Measurements from ENCODE around the gene KCNA2.

The KCNA2 gene

DNA sequence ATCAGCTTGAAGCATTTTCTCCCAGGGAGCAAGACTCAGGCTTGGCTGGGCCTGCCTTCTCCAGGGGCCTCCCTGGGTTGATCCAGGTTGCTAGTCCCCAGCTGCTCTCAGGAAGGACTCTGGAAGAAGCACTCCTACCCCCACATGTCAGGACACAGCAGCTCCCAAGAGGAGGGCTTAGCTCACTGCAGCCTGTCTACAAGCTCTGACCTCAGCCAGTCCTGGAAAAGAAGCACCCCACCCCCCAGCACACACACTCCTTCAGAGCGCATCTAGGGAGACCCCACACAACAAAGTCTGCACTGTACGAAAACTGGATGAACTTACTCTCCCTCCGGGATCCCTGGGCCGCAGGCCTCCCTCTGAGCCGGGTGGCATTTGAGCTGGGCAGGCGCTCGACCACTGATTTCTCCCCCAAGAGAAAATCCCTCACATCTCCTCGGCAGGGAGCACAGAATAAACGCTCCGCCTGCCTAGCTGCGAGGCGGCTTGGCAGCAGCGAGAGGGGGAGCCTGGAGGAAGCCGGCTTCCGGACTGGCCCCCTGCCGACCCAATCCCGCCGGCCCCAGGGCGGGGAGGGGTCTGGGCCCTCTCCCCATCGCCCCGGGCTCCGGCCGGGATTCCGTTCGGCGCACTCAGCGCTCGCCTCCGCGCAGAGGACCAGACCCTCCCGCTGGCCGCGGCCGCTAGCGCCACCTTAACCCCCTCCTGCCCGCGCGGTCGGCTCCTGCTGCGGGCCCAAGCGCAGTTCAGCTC is at the start of gene KCNA2:
TSS of gene KCNA2 (minus strand) at position 458 of the 756 bp plus-strand sequence. CDS start 1,576 bp downstream, outside the sequence.
- no peaks in the 10 kb centered on the region for H3K9me3 ChIP-seq (ENCODE audit: control insufficient read depth in 2 of 2, low read length in 2 of 2)
- H3K4me3 ChIP-seq (ENCODE audit: low read length in 2 of 2) = peak within 1 kb of the TSS; percentile 83 to 84
- H3K9ac ChIP-seq (ENCODE audit: low read length in 2 of 2) = peak within 1 kb of the TSS; percentile 49 to 55
- H3K4me1 ChIP-seq (ENCODE audit: control insufficient read depth, insufficient read depth, low read length) = peaks cover 24% of the 10 kb centered on the region
- H3K36me3 ChIP-seq (ENCODE audit: control insufficient read depth in 2 of 2, insufficient read depth in 2 of 2, low read length in 2 of 2) = peaks cover 0 to 2% of the 10 kb centered on the region in 2 donors
- H3K27ac ChIP-seq (ENCODE audit: low read length) = peak within 1 kb of the TSS; percentile 37
- H3K27me3 ChIP-seq (ENCODE audit: control insufficient read depth in 1 of 2, insufficient read depth in 2 of 2, low read length in 2 of 2) = peaks cover 32 to 34% of the 10 kb centered on the region in 2 donors

DNA sequence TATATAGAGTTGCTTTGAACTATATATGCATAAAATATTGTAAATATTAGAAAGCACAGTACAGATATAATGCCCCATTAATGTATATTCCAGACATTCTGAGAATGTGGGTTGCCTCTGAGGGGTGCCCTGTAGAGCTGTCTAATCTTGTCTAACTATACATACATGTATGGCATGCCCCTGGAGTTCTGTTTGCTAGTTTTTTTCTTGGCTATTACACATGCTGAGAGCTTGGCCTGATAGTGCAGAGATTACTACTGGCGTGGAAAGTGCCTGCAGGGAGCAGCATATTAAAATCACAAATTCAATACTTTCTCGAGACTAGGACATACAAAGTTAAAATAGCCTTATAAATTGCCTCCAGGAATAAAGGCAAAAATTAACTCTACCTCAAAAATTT is 44.5 kb upstream of the KCNA2 start:
- H3K36me3 ChIP-seq (ENCODE audit: control insufficient read depth in 2 of 2, insufficient read depth in 2 of 2, low read length in 2 of 2) = no peaks in the 10 kb centered on the region
- no peaks in the 10 kb centered on the region for H3K9me3 ChIP-seq (ENCODE audit: control insufficient read depth in 2 of 2, low read length in 2 of 2)
- peaks cover 0 to 5% of the 10 kb centered on the region in 2 donors for H3K27me3 ChIP-seq (ENCODE audit: control insufficient read depth in 1 of 2, insufficient read depth in 2 of 2, low read length in 2 of 2)
- no peak overlapping the region for H3K9ac ChIP-seq (ENCODE audit: low read length in 2 of 2)
- no peak overlapping the region for H3K4me3 ChIP-seq (ENCODE audit: low read length in 2 of 2)
- H3K27ac ChIP-seq (ENCODE audit: low read length) = no peak overlapping the region
- no peaks in the 10 kb centered on the region for H3K4me1 ChIP-seq (ENCODE audit: control insufficient read depth, insufficient read depth, low read length)

DNA sequence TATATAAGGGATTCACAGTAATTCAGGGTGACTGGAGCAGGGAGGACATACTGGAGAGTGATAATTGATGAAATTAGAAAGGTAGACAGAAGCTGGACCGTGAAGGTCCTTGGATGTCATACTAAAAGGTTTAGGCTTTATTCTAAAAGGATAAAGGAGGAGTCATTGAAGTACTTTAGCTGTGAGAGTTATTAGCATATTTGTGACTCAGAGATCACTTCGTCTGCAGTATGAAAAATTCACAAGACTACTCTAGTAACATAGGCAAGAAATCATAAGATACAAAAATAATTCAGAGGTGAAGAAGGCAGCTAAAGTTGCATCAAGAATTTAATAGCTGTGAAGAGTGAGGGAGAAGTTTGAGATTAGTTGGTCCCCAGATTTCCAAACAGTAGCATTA is 42.3 kb upstream of the KCNA2 start:
- Histone ChIP-seq H3K4me3 (ENCODE audit: low read length in 2 of 2) (no peak overlapping the region), H3K9ac (ENCODE audit: low read length in 2 of 2) (no peak overlapping the region), H3K9me3 (ENCODE audit: control insufficient read depth in 2 of 2, low read length in 2 of 2) (no peaks in the 10 kb centered on the region), H3K27ac (ENCODE audit: low read length) (no peak overlapping the region), H3K27me3 (ENCODE audit: control insufficient read depth in 1 of 2, insufficient read depth in 2 of 2, low read length in 2 of 2) (peaks cover 0 to 5% of the 10 kb centered on the region in 2 donors), H3K36me3 (ENCODE audit: control insufficient read depth in 2 of 2, insufficient read depth in 2 of 2, low read length in 2 of 2) (no peaks in the 10 kb centered on the region), H3K4me1 (ENCODE audit: control insufficient read depth, insufficient read depth, low read length) (no peaks in the 10 kb centered on the region)

DNA sequence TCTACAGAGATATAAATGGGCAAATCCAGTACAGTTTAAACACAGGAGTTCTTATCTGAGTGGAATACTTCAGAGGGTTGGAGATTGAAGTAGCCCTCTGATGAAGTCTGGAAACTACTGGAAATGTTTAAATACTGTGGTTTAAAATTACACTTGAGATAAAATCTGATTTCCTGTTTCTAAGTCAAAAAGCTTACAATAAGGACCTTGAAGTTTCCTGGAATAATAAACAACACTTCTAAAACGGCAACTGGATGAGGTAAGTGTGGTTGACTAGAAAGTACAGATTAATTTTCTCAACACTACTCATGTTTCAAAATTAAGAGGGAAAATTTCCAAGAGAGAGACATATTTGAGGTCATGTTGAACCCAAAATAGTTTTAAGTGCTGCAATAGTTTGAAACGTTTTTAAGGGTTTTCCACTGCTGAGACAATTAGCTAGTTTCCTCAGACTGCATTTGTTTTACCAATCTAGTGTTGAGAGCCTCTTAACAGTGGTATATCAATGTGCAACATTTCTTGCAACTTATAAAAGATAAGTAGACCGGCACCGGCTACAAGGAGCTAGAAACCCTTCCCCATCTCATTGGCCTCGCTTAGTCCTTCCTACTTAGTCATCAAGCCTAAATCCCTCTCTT is 41.2 kb upstream of the KCNA2 start:
- no peaks in the 10 kb centered on the region for H3K9me3 ChIP-seq (ENCODE audit: control insufficient read depth in 2 of 2, low read length in 2 of 2)
- no peaks in the 10 kb centered on the region for H3K36me3 ChIP-seq (ENCODE audit: control insufficient read depth in 2 of 2, insufficient read depth in 2 of 2, low read length in 2 of 2)
- H3K9ac ChIP-seq (ENCODE audit: low read length in 2 of 2) = no peak overlapping the region
- no peak overlapping the region for H3K4me3 ChIP-seq (ENCODE audit: low read length in 2 of 2)
- no peaks in the 10 kb centered on the region for H3K4me1 ChIP-seq (ENCODE audit: control insufficient read depth, insufficient read depth, low read length)
- peaks cover 0 to 7% of the 10 kb centered on the region in 2 donors for H3K27me3 ChIP-seq (ENCODE audit: control insufficient read depth in 1 of 2, insufficient read depth in 2 of 2, low read length in 2 of 2)
- no peak overlapping the region for H3K27ac ChIP-seq (ENCODE audit: low read length)

DNA sequence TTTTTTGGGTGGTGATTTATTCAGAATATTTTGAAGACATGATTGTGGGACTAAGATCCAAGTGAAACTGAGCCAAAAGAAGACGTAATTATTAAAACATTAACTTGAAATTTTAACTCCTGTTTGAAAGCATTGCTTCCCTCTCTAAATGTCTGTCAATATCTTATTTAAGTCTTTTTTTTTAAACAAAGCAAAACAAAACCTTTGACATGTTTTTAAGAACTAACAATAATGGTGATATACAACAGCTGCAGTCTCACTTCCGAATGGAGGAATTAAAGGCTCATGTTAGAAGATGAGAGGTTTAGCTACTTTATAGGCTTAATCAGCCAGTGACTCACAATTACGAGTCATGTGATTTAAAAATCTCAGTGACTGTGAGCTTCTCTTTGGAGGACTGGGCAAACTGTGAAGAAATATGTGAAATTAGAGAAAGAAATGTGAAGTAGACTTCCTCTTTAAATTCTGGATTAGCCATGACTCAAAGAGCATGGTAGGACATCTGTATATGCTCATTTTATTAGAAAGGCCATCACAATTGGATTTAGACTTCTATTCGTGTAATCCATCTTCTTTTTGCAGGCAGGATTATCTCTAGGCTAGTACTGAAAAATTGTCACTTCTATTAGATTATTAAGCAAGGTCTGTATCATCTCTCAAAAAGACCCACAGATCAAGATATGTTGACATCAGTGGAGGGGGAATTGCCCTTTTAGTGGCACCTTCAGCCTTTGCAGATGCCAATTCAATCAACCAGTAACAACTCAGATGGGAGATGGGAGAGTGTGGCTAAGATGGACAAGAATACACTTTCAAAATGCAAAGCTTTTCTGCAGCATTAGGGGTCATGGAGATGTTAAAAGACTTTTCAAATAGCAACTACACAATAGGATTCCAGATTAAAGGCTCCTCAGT is 39.9 kb upstream of the KCNA2 start:
- no peaks in the 10 kb centered on the region for H3K9me3 ChIP-seq (ENCODE audit: control insufficient read depth in 2 of 2, low read length in 2 of 2)
- H3K27ac ChIP-seq (ENCODE audit: low read length) = no peak overlapping the region
- H3K4me1 ChIP-seq (ENCODE audit: control insufficient read depth, insufficient read depth, low read length) = no peaks in the 10 kb centered on the region
- H3K9ac ChIP-seq (ENCODE audit: low read length in 2 of 2) = no peak overlapping the region
- no peaks in the 10 kb centered on the region for H3K36me3 ChIP-seq (ENCODE audit: control insufficient read depth in 2 of 2, insufficient read depth in 2 of 2, low read length in 2 of 2)
- H3K27me3 ChIP-seq (ENCODE audit: control insufficient read depth in 1 of 2, insufficient read depth in 2 of 2, low read length in 2 of 2) = peaks cover 0 to 7% of the 10 kb centered on the region in 2 donors
- no peak overlapping the region for H3K4me3 ChIP-seq (ENCODE audit: low read length in 2 of 2)

DNA sequence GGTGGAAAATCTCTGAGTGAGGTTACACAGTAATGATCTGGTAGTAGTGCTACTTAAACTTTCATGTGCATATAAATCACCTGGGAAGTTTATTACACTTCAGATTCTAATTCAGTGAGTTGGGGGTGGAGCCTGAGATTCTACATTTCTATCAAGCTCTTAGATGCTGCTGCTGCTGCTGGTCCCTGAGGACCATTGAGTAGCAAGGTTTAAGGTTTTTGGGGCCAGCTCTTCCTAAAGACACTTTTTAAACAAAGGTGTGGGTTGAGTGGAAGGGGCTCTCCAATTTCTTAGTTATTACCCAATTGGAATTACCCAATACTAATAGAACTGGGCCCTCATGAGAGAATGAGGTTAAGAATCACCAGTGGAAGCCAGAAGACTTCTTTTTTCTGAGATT is 39.1 kb upstream of the KCNA2 start:
- H3K9me3 ChIP-seq (ENCODE audit: control insufficient read depth in 2 of 2, low read length in 2 of 2) = no peaks in the 10 kb centered on the region
- H3K4me1 ChIP-seq (ENCODE audit: control insufficient read depth, insufficient read depth, low read length) = no peaks in the 10 kb centered on the region
- no peak overlapping the region for H3K4me3 ChIP-seq (ENCODE audit: low read length in 2 of 2)
- no peak overlapping the region for H3K9ac ChIP-seq (ENCODE audit: low read length in 2 of 2)
- peaks cover 2 to 7% of the 10 kb centered on the region in 2 donors for H3K27me3 ChIP-seq (ENCODE audit: control insufficient read depth in 1 of 2, insufficient read depth in 2 of 2, low read length in 2 of 2)
- no peaks in the 10 kb centered on the region for H3K36me3 ChIP-seq (ENCODE audit: control insufficient read depth in 2 of 2, insufficient read depth in 2 of 2, low read length in 2 of 2)
- H3K27ac ChIP-seq (ENCODE audit: low read length) = no peak overlapping the region

DNA sequence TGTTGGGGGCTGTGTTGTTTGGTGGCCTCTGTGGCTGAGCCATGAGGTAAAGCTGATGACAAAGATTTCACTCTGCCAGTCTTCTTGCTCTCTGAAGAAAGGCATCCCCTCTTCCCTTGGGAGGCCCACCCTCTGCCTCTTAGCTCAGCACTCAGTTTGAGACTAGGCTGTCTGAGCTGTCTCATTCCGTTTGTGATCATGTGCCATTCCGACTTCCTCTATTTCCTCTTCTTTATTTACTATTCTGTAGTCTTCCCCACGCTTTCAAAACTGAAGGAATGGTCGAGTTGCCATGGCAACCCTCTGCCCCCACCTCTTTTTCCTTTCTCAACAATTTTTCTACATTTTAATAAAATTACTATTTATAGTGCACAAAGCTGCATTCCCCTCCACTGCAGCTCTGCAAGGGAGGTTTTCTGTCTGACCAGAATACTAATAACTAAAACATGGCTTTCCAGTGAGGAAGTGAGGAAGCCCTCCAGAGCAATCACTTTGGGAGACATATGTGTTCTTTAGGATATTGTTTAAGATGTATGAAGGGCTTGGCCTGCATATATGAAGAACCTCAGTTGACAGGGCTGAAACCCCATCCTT is 37.8 kb upstream of the KCNA2 start:
- H3K9me3 ChIP-seq (ENCODE audit: control insufficient read depth in 2 of 2, low read length in 2 of 2) = no peaks in the 10 kb centered on the region
- H3K27me3 ChIP-seq (ENCODE audit: control insufficient read depth in 1 of 2, insufficient read depth in 2 of 2, low read length in 2 of 2) = peaks cover 2 to 3% of the 10 kb centered on the region in 2 donors
- no peaks in the 10 kb centered on the region for H3K4me1 ChIP-seq (ENCODE audit: control insufficient read depth, insufficient read depth, low read length)
- H3K4me3 ChIP-seq (ENCODE audit: low read length in 2 of 2) = no peak overlapping the region
- H3K9ac ChIP-seq (ENCODE audit: low read length in 2 of 2) = no peak overlapping the region
- no peaks in the 10 kb centered on the region for H3K36me3 ChIP-seq (ENCODE audit: control insufficient read depth in 2 of 2, insufficient read depth in 2 of 2, low read length in 2 of 2)
- H3K27ac ChIP-seq (ENCODE audit: low read length) = no peak overlapping the region

DNA sequence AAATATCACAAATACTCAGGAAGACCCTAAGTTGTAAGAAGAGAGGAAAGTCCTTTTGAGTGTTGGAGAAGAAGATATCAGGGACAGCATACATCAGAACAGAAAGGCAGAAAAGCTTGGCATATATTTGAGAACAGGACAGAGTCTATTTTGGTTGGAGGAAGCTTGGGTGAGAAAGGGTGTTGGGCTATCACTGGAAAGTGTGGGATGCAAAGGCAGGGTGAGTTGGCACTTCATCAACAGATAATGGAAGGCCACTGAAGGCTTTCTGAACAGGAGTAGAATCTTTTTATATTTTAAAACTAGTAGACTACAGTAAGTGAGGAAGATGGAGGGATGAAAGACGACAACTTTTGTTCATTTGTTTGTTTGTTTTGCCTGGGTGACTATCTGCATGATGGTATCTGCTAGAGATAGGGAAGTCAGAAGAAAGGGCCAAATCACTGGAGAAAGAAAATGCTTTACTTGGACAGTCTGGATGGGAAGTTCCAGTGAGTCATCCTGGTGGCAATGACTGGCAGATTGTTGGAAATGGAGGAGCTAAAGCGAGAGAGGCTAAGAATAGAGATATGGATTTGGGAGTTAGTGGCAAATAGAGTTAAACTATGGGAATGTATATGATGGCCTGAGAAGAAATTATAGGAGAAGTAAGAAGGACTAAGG is 33.7 kb upstream of the KCNA2 start:
- no peak overlapping the region for H3K9ac ChIP-seq (ENCODE audit: low read length in 2 of 2)
- no peak overlapping the region for H3K4me3 ChIP-seq (ENCODE audit: low read length in 2 of 2)
- H3K27ac ChIP-seq (ENCODE audit: low read length) = no peak overlapping the region
- H3K36me3 ChIP-seq (ENCODE audit: control insufficient read depth in 2 of 2, insufficient read depth in 2 of 2, low read length in 2 of 2) = no peaks in the 10 kb centered on the region
- H3K9me3 ChIP-seq (ENCODE audit: control insufficient read depth in 2 of 2, low read length in 2 of 2) = no peaks in the 10 kb centered on the region
- H3K4me1 ChIP-seq (ENCODE audit: control insufficient read depth, insufficient read depth, low read length) = peaks cover 3% of the 10 kb centered on the region
- peaks cover 3 to 6% of the 10 kb centered on the region in 2 donors for H3K27me3 ChIP-seq (ENCODE audit: control insufficient read depth in 1 of 2, insufficient read depth in 2 of 2, low read length in 2 of 2)

DNA sequence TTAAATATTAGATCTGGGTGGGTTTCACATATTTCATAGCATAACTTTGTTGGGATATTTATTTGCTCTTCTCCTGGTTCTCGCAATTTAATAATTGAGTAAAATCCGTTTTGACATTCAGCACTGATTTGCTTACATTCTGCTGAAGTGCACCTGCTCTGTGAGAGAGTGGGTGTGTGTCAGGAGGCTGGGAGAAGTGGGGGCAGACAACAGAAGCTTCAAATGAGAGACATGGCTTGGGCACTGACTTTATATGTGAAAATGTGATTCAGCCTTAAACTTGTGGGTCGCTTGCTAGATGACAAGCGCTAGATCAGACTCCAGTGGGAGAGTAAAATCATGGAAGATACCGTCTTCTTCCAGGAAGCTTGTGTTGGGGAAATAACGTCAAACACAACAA is 32.4 kb upstream of the KCNA2 start:
- no peaks in the 10 kb centered on the region for H3K9me3 ChIP-seq (ENCODE audit: control insufficient read depth in 2 of 2, low read length in 2 of 2)
- no peak overlapping the region for H3K9ac ChIP-seq (ENCODE audit: low read length in 2 of 2)
- H3K27me3 ChIP-seq (ENCODE audit: control insufficient read depth in 1 of 2, insufficient read depth in 2 of 2, low read length in 2 of 2) = peaks cover 3 to 6% of the 10 kb centered on the region in 2 donors
- peaks cover 14% of the 10 kb centered on the region for H3K4me1 ChIP-seq (ENCODE audit: control insufficient read depth, insufficient read depth, low read length)
- no peak overlapping the region for H3K4me3 ChIP-seq (ENCODE audit: low read length in 2 of 2)
- H3K27ac ChIP-seq (ENCODE audit: low read length) = no peak overlapping the region
- no peaks in the 10 kb centered on the region for H3K36me3 ChIP-seq (ENCODE audit: control insufficient read depth in 2 of 2, insufficient read depth in 2 of 2, low read length in 2 of 2)

DNA sequence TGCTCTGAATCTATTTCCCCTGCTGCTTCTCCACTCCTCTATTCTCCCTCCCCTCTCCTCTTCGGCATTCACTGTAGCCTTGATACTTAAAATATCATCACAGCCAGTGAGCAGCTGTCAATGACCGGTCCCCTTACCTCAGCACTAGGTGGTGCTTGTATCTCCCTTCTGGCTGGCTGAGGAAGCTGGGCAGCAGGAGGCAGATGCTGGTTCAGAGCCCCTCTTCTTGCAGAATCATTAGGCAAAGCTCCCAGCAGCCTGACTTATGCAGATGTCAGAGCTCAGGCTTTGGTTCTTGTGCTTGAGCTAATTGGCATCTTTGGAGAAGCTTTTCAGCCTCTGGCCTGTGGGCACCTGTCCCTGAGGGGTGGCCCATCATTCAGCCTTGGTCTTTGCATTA is 31.9 kb upstream of the KCNA2 start:
- Histone ChIP-seq H3K9ac (ENCODE audit: low read length in 2 of 2) (no peak overlapping the region), H3K36me3 (ENCODE audit: control insufficient read depth in 2 of 2, insufficient read depth in 2 of 2, low read length in 2 of 2) (no peaks in the 10 kb centered on the region), H3K27me3 (ENCODE audit: control insufficient read depth in 1 of 2, insufficient read depth in 2 of 2, low read length in 2 of 2) (peaks cover 3 to 6% of the 10 kb centered on the region in 2 donors), H3K27ac (ENCODE audit: low read length) (no peak overlapping the region), H3K9me3 (ENCODE audit: control insufficient read depth in 2 of 2, low read length in 2 of 2) (no peaks in the 10 kb centered on the region), H3K4me3 (ENCODE audit: low read length in 2 of 2) (no peak overlapping the region), H3K4me1 (ENCODE audit: control insufficient read depth, insufficient read depth, low read length) (peaks cover 14% of the 10 kb centered on the region)
